Omental fat pad (tissue), 4 donors: Measurements from ENCODE around the gene SLC9A8. TPM values are rescaled to one million over a fixed set of nuclear protein-coding genes. Genes with fewer than 3 reads are reported as not detected.

Experiments used
- ATAC-seq: fragments of 150-250 bp; one replicate; pipeline ENCODE4 v1.9.1; 2016; ENCODE audit warnings: mild to moderate bottlenecking, moderate library complexity; ENCODE audit not compliant: low FRiP score
- DNase-seq: peaks from one replicate; pipeline ENCODE4 v3.0.0-alpha.2; 2019; ENCODE audit warnings: low spot score
- total RNA-seq, 4 donors: library from RNA; depleted of rRNA; stranded (reverse); fragments of >200 nt; gene quantifications; one replicate each; pipeline ENCODE4 v1.1.0, GENCODE V29; 2016
- TF ChIP-seq, protein P1 (sequence below), 3 donors: fragments of 450-650 bp; IDR thresholded peaks; one replicate each; pipeline ENCODE4 v1.5.1; 2016 to 2017; ENCODE audit warnings: antibody characterized with exemption in 3 of 3, mild to moderate bottlenecking in 3 of 3, moderate library complexity in 2 of 3

Gene SLC9A8
- total RNA-seq, 4 donors from 2014 or later, result 8.0 to 13.3 (median 10.7) TPM

DNA sequence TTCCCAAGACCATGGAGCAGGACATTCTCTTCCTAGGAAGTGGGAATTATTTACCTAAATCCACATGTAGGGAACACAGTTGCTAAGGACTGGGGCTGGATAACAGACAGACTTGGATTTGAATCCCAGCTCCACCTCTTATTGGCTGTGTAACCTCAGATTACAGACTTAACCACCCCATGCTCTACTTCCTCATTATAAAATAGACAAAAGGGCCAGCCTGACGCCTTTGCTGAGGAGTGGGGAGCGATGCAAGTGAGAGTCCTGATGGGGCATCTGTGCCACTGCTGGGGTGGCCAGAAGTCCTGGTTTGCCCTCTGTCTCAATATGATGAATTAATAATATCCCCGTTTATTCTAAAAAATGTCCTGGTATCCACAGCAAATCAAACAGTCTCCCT is 55.9 kb downstream of the SLC9A8 start:
- DNase-seq (no peak), ATAC-seq (no peak)
- TF ChIP-seq, protein P1, sequence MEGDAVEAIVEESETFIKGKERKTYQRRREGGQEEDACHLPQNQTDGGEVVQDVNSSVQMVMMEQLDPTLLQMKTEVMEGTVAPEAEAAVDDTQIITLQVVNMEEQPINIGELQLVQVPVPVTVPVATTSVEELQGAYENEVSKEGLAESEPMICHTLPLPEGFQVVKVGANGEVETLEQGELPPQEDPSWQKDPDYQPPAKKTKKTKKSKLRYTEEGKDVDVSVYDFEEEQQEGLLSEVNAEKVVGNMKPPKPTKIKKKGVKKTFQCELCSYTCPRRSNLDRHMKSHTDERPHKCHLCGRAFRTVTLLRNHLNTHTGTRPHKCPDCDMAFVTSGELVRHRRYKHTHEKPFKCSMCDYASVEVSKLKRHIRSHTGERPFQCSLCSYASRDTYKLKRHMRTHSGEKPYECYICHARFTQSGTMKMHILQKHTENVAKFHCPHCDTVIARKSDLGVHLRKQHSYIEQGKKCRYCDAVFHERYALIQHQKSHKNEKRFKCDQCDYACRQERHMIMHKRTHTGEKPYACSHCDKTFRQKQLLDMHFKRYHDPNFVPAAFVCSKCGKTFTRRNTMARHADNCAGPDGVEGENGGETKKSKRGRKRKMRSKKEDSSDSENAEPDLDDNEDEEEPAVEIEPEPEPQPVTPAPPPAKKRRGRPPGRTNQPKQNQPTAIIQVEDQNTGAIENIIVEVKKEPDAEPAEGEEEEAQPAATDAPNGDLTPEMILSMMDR (IDR thresholded peaks at IDR 0.05), result no peak

DNA sequence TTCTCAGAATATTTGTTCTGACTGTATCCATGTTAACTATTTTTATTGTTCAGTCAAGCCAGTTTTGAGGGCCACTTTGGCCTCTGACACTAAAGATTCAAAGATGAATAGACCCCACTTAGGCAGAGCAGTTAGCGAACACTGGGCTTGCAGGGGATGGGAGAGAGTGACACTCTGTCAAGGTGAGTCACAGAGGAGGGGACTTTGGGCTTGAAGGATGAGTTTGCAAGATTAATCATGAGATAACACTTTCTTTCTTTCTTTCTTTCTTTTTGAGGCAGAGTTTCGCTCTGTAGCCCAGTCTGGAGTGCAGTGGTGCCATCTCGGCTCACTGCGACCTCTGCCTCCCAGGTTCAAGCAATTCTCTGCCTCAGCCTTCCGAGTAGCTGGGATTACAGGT is 56.3 kb downstream of the SLC9A8 start:
- DNase-seq, result no peak
- ATAC-seq, result no peak
- TF ChIP-seq, protein P1 (IDR thresholded peaks at IDR 0.05), result no peak

GRCh38 chr20:49870261-49870660 is 57.6 kb downstream of the SLC9A8 start:
- DNase-seq (no peak), ATAC-seq (no peak)
- TF ChIP-seq, protein P1 (IDR thresholded peaks at IDR 0.05), result no peak

- TF ChIP-seq, protein P1 (IDR thresholded peaks at IDR 0.05), result no peak
- no peak for ATAC-seq
- DNase-seq, result no peak
Observed at GRCh38 chr20:49871391-49871948, 58.8 kb downstream of the SLC9A8 start.

GRCh38 chr20:49872056-49872455 is 59.4 kb downstream of the SLC9A8 start:
- TF ChIP-seq, protein P1 (IDR thresholded peaks at IDR 0.05), result no peak
- ATAC-seq (no peak), DNase-seq (no peak)

DNA sequence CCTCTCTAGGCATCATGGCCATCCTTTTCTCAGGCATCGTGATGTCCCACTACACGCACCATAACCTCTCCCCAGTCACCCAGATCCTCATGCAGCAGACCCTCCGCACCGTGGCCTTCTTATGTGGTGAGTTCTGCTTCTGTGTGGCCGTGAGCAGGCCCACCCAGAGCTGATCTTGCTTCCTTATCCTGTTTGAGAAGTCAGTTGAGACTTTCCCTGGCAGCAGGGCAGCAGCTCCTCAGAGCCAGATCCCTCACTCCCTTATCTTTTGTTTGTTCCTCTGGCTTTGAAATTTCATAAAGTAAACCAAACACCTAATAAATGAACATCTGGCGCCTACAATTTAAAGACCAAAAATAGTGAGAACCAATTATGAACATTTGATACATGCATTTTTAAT is 62.1 kb downstream of the SLC9A8 start:
- ATAC-seq, result no peak
- DNase-seq, result no peak
- TF ChIP-seq, protein P1 (IDR thresholded peaks at IDR 0.05), result no peak

- DNase-seq (no peak), ATAC-seq (no peak)
- TF ChIP-seq, protein P1 (IDR thresholded peaks at IDR 0.05), result no peak
Observed at GRCh38 chr20:49877386-49877921, 64.8 kb downstream of the SLC9A8 start.
